Transverse colon (tissue), 4 donors: ENCODE results near the gene CBLC.

ENCODE experiments used
- CTCF ChIP-seq, 5 experiments: fragments of 200-600 bp in 3 of 5; fragments of 450-650 bp in 2 of 5; sonication (generic) in 3 of 5; IDR thresholded peaks; 1 replicate in 2 of 5; 2 replicates in 3 of 5; pipeline ENCODE4 v1.5.1; 2016 to 2017; ENCODE audit warnings: antibody characterized with exemption in 5 of 5, inconsistent platforms in 3 of 5, mild to moderate bottlenecking in 2 of 5, moderate library complexity in 1 of 5
- EP300 ChIP-seq: sonication (generic); formaldehyde crosslinking; IDR thresholded peaks from one replicate; pipeline ENCODE4 v1.6.1; 2017; ENCODE audit warnings: antibody characterized with exemption, low read depth
- POLR2A ChIP-seq: fragments of 450-650 bp; IDR thresholded peaks from one replicate; pipeline ENCODE4 v1.6.1; 2016; ENCODE audit warnings: antibody characterized with exemption, mild to moderate bottlenecking, moderate library complexity
- POLR2AphosphoS5 ChIP-seq, 3 donors: sonication (generic); formaldehyde crosslinking; IDR thresholded peaks; one replicate each; pipeline ENCODE4 v1.6.1; 2016; ENCODE audit warnings: antibody characterized with exemption in 3 of 3

- TF ChIP-seq POLR2A (no peak), CTCF (IDR thresholded peaks at IDR 0.05) (no peak), EP300 (no peak), POLR2AphosphoS5 (IDR thresholded peaks at IDR 0.05) (no peak)
These were observed 38.8 kb upstream of the CBLC start for GRCh38 chr19:44738603-44739558.
